Gastroesophageal sphincter (tissue), 3 donors: ENCODE measurements around the gene CALU.

Experiments used
- CTCF ChIP-seq, 4 experiments: fragments of 200-600 bp in 2 of 4; fragments of 450-650 bp in 2 of 4; sonication (generic) in 1 of 4; IDR thresholded peaks; one replicate each; pipeline ENCODE4 v1.5.1; 2017 to 2019; ENCODE audit warnings: antibody characterized with exemption in 4 of 4, mild to moderate bottlenecking in 2 of 4, moderate library complexity in 2 of 4
- EP300 ChIP-seq: sonication (generic); formaldehyde crosslinking; IDR thresholded peaks from one replicate; pipeline ENCODE4 v1.6.1; 2017; ENCODE audit warnings: antibody characterized with exemption, mild to moderate bottlenecking
- POLR2A ChIP-seq, 2 donors: fragments of 450-650 bp; IDR thresholded peaks; one replicate each; pipeline ENCODE4 v1.6.1; 2017; ENCODE audit warnings: antibody characterized with exemption in 2 of 2, mild to moderate bottlenecking in 2 of 2, moderate library complexity in 1 of 2
- POLR2AphosphoS5 ChIP-seq: sonication (generic); formaldehyde crosslinking; IDR thresholded peaks from one replicate; pipeline ENCODE4 v1.6.1; 2017; ENCODE audit warnings: antibody characterized with exemption

GRCh38 chr7:128781851-128782250 is 42.7 kb downstream of the CALU start:
- TF ChIP-seq CTCF (IDR thresholded peaks at IDR 0.05) (no peak), EP300 (no peak), POLR2A (IDR thresholded peaks at IDR 0.05) (no peak), POLR2AphosphoS5 (peak; percentile 80)
